ENCODE results near the gene SCRT2.

Gene SCRT2

GRCh38 chr20:719068-719467 is 43.5 kb upstream of the SCRT2 start:
- Mint-ChIP-seq H3K36me3 (ENCODE audit: low read depth) (no peaks in the 10 kb centered on the region), H3K4me1 (peaks cover 5% of the 10 kb centered on the region), H3K27ac (no peak overlapping the region), H3K27me3 (ENCODE audit: low read depth) (peaks cover 32% of the 10 kb centered on the region), H3K4me3 (no peak overlapping the region), H3K9me3 (no peaks in the 10 kb centered on the region)
- TF ChIP-seq CTCF (IDR thresholded peaks at IDR 0.05; ENCODE audit: unreplicated experiment in 3 of 3) = no peak

- H3K9me3 Mint-ChIP-seq = peaks cover 4% of the 10 kb centered on the region
- no peak for TF ChIP-seq CTCF (IDR thresholded peaks at IDR 0.05; ENCODE audit: unreplicated experiment in 3 of 3)
Measured at GRCh38 chr20:717832-718231, 42.2 kb upstream of the SCRT2 start.

GRCh38 chr20:717271-717670 is 41.7 kb upstream of the SCRT2 start:
- H3K4me3 Mint-ChIP-seq = no peak overlapping the region
- H3K36me3 Mint-ChIP-seq (ENCODE audit: low read depth) = no peaks in the 10 kb centered on the region
- peaks cover 5% of the 10 kb centered on the region for H3K4me1 Mint-ChIP-seq
- peaks cover 5% of the 10 kb centered on the region for H3K9me3 Mint-ChIP-seq
- no peak overlapping the region for H3K27ac Mint-ChIP-seq
- peaks cover 25% of the 10 kb centered on the region for H3K27me3 Mint-ChIP-seq (ENCODE audit: low read depth)
- no peak for TF ChIP-seq CTCF (IDR thresholded peaks at IDR 0.05; ENCODE audit: unreplicated experiment in 3 of 3)

More at GRCh38 chr20:717832-718231, 42.2 kb upstream of the SCRT2 start:
- Mint-ChIP-seq H3K4me1 (peaks cover 5% of the 10 kb centered on the region), H3K27ac (no peak overlapping the region), H3K4me3 (no peak overlapping the region), H3K27me3 (ENCODE audit: low read depth) (peaks cover 25% of the 10 kb centered on the region), H3K36me3 (ENCODE audit: low read depth) (no peaks in the 10 kb centered on the region)

- Mint-ChIP-seq H3K4me1 (peaks cover 3% of the 10 kb centered on the region), H3K36me3 (ENCODE audit: low read depth) (no peaks in the 10 kb centered on the region), H3K27me3 (ENCODE audit: low read depth) (peaks cover 22% of the 10 kb centered on the region), H3K27ac (no peak overlapping the region), H3K4me3 (no peak overlapping the region), H3K9me3 (peaks cover 7% of the 10 kb centered on the region)
- no peak for TF ChIP-seq CTCF (IDR thresholded peaks at IDR 0.05; ENCODE audit: unreplicated experiment in 3 of 3)
Measured at GRCh38 chr20:714453-714852, 38.9 kb upstream of the SCRT2 start.

- TF ChIP-seq CTCF (IDR thresholded peaks at IDR 0.05; ENCODE audit: unreplicated experiment in 3 of 3) = no peak
- peaks cover 15% of the 10 kb centered on the region for H3K9me3 Mint-ChIP-seq
- peaks cover 25% of the 10 kb centered on the region for H3K27me3 Mint-ChIP-seq (ENCODE audit: low read depth)
- peak overlapping the region; percentile 2 to 33 (median 24) for H3K4me3 Mint-ChIP-seq
- no peaks in the 10 kb centered on the region for H3K36me3 Mint-ChIP-seq (ENCODE audit: low read depth)
- peaks cover 16% of the 10 kb centered on the region for H3K4me1 Mint-ChIP-seq
- no peak overlapping the region for H3K27ac Mint-ChIP-seq
Measured at GRCh38 chr20:711576-711975, 36.0 kb upstream of the SCRT2 start.

- Mint-ChIP-seq H3K4me1 (peaks cover 18% of the 10 kb centered on the region), H3K27me3 (ENCODE audit: low read depth) (peaks cover 28% of the 10 kb centered on the region), H3K36me3 (ENCODE audit: low read depth) (no peaks in the 10 kb centered on the region), H3K4me3 (peak overlapping the region; percentile 36 to 61 (median 49)), H3K9me3 (peaks cover 15% of the 10 kb centered on the region), H3K27ac (peak overlapping the region in 2 of 3 experiments; percentile 21 to 29)
- TF ChIP-seq CTCF (IDR thresholded peaks at IDR 0.05; ENCODE audit: unreplicated experiment in 3 of 3) = no peak
Measured at GRCh38 chr20:710780-711450, 35.3 kb upstream of the SCRT2 start.
